ENCODE results near the gene FAAH.

FAAH gene

DNA sequence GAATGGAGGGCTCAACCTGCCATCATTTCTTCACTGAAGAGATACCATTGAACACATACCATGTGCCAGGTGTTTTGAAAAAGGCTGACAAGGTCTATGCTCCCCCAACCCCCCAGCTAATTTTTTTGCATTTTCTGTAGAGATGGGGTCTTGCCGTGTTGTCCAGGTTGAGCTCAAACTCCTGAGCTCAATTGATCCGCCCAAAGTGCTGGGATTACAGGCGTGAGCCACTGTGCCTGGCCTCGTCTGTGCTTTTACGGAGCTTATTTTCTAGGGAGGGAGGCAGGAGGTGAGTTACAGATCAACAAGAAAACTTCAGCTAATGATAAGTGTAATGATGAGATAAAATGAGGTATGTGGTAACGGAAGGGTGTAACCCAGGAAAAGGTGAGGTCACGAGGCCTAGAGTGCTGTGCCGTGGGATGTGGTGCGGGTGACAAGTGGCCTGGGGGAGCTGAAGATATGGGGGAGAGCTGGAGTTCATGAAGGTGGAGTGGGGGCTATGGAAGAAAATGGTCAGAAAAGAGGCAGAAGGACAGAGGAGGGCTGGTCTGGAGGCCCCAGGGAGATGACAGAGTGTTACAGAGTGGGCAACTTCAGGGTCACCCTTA, 28.2 kb downstream of the FAAH start:
- DNase-seq (ENCODE audit: low spot score) = no peak

- no peak for DNase-seq (ENCODE audit: low spot score)
Measured at GRCh38 chr1:46423574-46424240, 29.6 kb downstream of the FAAH start.

GRCh38 chr1:46424730-46425129, 30.6 kb downstream of the FAAH start:
- no peak for DNase-seq (ENCODE audit: low spot score)

DNA sequence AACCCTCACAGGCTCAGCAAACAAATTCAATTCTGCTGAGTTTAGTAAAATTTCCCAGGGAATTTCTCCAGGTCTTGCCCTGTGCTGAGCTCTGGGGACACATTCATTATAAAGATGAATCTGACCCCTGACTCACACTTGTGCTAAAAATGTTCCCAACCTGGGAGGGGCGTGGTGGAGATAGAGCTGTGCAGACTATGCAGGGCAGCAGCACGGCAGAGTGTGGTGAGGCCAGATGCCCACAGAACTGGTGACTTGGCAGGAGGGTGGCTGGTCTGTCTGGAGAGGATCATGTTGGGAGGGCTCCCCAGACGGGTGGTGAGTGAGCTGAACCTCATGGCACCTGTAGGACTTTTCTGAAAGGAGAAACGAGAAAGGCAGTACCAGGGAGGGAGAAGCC, 31.6 kb downstream of the FAAH start:
- no peak for DNase-seq (ENCODE audit: low spot score)

GRCh38 chr1:46427541-46427940, 33.4 kb downstream of the FAAH start:
- DNase-seq (ENCODE audit: low spot score) = no peak

GRCh38 chr1:46429436-46429835, 35.3 kb downstream of the FAAH start:
- DNase-seq (ENCODE audit: low spot score) = no peak

GRCh38 chr1:46431695-46432094, 37.6 kb downstream of the FAAH start:
- DNase-seq (ENCODE audit: low spot score) = no peak

DNA sequence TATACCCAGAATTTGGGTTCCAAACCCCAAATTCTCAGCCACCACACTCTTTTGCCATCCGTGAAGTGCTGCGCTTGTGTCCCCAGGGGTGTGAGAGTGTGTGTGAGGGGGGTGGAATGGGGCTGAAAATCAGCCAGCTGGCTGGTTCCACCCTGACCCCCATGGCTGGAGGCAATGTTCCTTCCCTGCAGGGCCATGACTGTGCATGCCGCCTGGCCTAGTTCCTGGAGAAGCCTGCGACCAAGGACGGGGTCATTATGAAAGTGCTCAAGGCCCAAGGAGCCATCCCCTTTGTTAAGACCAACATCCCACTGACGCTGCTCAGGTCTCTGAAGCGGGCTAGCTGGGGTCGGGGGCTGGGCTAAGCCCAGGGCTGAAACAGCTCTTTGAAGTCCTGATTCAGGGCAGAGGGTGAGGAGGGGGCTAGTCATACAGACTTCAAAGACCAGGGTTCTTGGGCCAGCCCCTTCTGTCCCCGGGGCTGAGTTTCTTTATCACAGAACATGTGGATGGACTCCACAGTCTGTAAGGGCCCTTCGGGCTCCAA, 38.7 kb downstream of the FAAH start:
- no peak for DNase-seq (ENCODE audit: low spot score)

- DNase-seq (ENCODE audit: low spot score) = no peak
Measured at GRCh38 chr1:46434358-46434757, 40.2 kb downstream of the FAAH start.

GRCh38 chr1:46436844-46437243, 42.7 kb downstream of the FAAH start:
- DNase-seq (ENCODE audit: low spot score) = no peak

GRCh38 chr1:46437723-46438122, 43.6 kb downstream of the FAAH start:
- DNase-seq (ENCODE audit: low spot score) = peak; percentile 73

GRCh38 chr1:46438346-46438745, 44.2 kb downstream of the FAAH start:
- no peak for DNase-seq (ENCODE audit: low spot score)

- no peak for DNase-seq (ENCODE audit: low spot score)
Measured at GRCh38 chr1:46440478-46440877, 46.4 kb downstream of the FAAH start.

GRCh38 chr1:46442317-46443161, 48.4 kb downstream of the FAAH start:
- DNase-seq (ENCODE audit: low spot score) = peak; percentile 90

GRCh38 chr1:46444466-46444865, 50.3 kb downstream of the FAAH start:
- no peak for DNase-seq (ENCODE audit: low spot score)

- no peak for DNase-seq (ENCODE audit: low spot score)
Measured at GRCh38 chr1:46445773-46446256, 51.7 kb downstream of the FAAH start.

GRCh38 chr1:46446646-46447498, 52.8 kb downstream of the FAAH start:
- peak; percentile 79 for DNase-seq (ENCODE audit: low spot score)

- no peak for DNase-seq (ENCODE audit: low spot score)
Measured at GRCh38 chr1:46447499-46448108, 53.5 kb downstream of the FAAH start.

- no peak for DNase-seq (ENCODE audit: low spot score)
Measured at GRCh38 chr1:46448109-46448911, 54.2 kb downstream of the FAAH start.
